Breast epithelium (tissue), 4 donors: Measurements from ENCODE around the gene YOD1. TPM values are rescaled to one million over a fixed set of nuclear protein-coding genes. Genes with fewer than 3 reads are reported as not detected.

ENCODE experiments used
- DNase-seq, 2 donors: peaks; one replicate each; pipeline ENCODE4 v3.0.0-alpha.2; 2019; ENCODE audit warnings: low spot score in 2 of 2
- H3K27ac ChIP-seq, 2 donors: fragments of 200-600 bp; sonication (generic) in 1 of 2; one replicate each; pipeline ENCODE4 v1.5.1; 2016 to 2019; ENCODE audit warnings: mild to moderate bottlenecking in 1 of 2
- H3K27me3 ChIP-seq, 2 donors: fragments of 200-600 bp; sonication (generic) in 1 of 2; one replicate each; pipeline versions ENCODE4 v1.5.1 to v1.6.0; 2017 to 2019; ENCODE audit warnings: control low read depth in 1 of 2, mild to moderate bottlenecking in 1 of 2
- H3K36me3 ChIP-seq: fragments of 200-600 bp; one replicate; pipeline ENCODE4 v1.5.1; 2019
- H3K4me1 ChIP-seq, 2 donors: fragments of 200-600 bp; sonication (generic); one replicate each; pipeline ENCODE4 v1.5.1; 2016 to 2019; ENCODE audit warnings: control low read depth in 1 of 2
- H3K4me3 ChIP-seq, 3 donors: fragments of 200-600 bp; sonication (generic); 1 replicate in 2 of 3; 2 replicates in 1 of 3; pipeline ENCODE4 v1.5.1; 2016 to 2019; ENCODE audit warnings: mild to moderate bottlenecking in 3 of 3, moderate library complexity in 2 of 3
- H3K9me3 ChIP-seq, 2 donors: fragments of 200-600 bp; sonication (generic) in 1 of 2; one replicate each; pipeline ENCODE4 v1.5.1; 2016 to 2019; ENCODE audit warnings: control low read depth in 1 of 2
- CTCF ChIP-seq, 3 donors: fragments of 450-650 bp; IDR thresholded peaks; one replicate each; pipeline ENCODE4 v1.5.1; 2016 to 2017; ENCODE audit warnings: antibody characterized with exemption in 3 of 3, mild to moderate bottlenecking in 3 of 3, moderate library complexity in 3 of 3
- POLR2A ChIP-seq: fragments of 450-650 bp; IDR thresholded peaks from one replicate; pipeline ENCODE4 v1.6.1; 2016; ENCODE audit warnings: antibody characterized with exemption, mild to moderate bottlenecking, moderate library complexity
- POLR2AphosphoS5 ChIP-seq, 3 donors: sonication (generic); formaldehyde crosslinking; IDR thresholded peaks; one replicate each; pipeline ENCODE4 v1.6.1; 2017; ENCODE audit warnings: antibody characterized with exemption in 3 of 3
- intact Hi-C: fragments of 100-400 bp; cut with DNase I; formaldehyde crosslinking; loops from one replicate; pipeline ENCODE4 v1.15.1; 2023; ENCODE audit warnings: low total_unique reads
- total RNA-seq, 3 donors: library from RNA; depleted of rRNA; stranded (reverse); fragments of >200 nt; gene quantifications; one replicate each; pipeline ENCODE4 v1.1.0, GENCODE V29; 2016

YOD1 gene
- total RNA-seq, 3 donors from 2014 or later = 6.9 to 13.3 (median 9.2) TPM

GRCh38 chr1:207003210-207003609, 47.8 kb downstream of the YOD1 start:
- Histone ChIP-seq H3K9me3 (peaks cover 0 to 7% of the 10 kb centered on the region in 2 donors), H3K4me1 (peaks cover 0 to 4% of the 10 kb centered on the region in 2 donors), H3K27ac (peak overlapping the region; percentile 62 to 95), H3K27me3 (no peaks in the 10 kb centered on the region), H3K36me3 (no peaks in the 10 kb centered on the region), H3K4me3 (no peak overlapping the region)
- intact Hi-C loops = no loop called here
- no peak for DNase-seq
- no peak for TF ChIP-seq POLR2A
- no peak for TF ChIP-seq CTCF (IDR thresholded peaks at IDR 0.05)
- TF ChIP-seq POLR2AphosphoS5 (IDR thresholded peaks at IDR 0.05) = no peak

- peaks cover 0 to 2% of the 10 kb centered on the region in 2 donors for H3K9me3 ChIP-seq
- H3K4me3 ChIP-seq = no peak overlapping the region
- intact Hi-C loops = no loop called here
- DNase-seq = peak in 1 of 2 donors; percentile 82
- no peaks in the 10 kb centered on the region for H3K27me3 ChIP-seq
- no peaks in the 10 kb centered on the region for H3K36me3 ChIP-seq
- H3K4me1 ChIP-seq = peaks cover 0 to 4% of the 10 kb centered on the region in 2 donors
- no peak for TF ChIP-seq POLR2A
- TF ChIP-seq POLR2AphosphoS5 (IDR thresholded peaks at IDR 0.05) = peak in 1 of 3 donors; percentile 42
- no peak for TF ChIP-seq CTCF (IDR thresholded peaks at IDR 0.05)
- H3K27ac ChIP-seq = peak overlapping the region; percentile 62 to 95
Observed at GRCh38 chr1:207002724-207003146, 48.3 kb downstream of the YOD1 start.

DNA sequence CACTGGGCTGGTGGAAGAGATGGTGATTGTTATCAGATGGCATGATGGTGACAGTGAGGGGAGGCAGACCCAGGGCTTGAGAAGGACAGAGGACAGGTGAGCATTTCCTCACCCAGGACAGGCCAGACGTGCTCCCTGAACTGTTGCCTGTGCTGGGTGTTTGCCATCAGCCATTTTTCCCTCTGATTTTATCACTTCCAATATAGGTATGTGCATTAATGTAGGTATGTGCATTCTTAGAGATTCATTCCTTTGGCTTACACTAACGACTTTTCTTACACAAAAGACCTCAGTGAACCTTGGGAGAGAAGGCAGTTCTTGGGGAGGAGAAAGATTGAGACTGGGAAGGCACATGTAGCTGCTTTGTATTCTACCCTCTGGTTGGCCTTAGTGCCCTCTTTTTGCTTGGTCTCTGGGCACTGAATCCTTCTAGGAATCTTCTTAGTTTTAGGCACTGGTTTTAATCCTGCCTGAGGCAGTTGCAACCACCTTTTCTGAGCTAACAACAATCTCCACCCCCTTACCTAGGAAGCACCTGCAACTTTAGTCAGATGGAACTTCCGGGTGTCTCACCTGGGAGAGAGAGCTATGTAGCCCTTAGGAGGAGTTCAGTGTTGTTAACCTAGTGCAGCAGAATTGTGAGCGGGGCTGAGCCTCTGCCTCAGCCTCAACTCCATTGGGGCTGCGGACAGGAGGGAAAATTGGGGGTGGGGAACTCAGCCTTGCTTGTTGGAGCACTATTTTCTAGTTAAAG, 49.3 kb downstream of the YOD1 start:
- H3K4me1 ChIP-seq = no peaks in the 10 kb centered on the region
- intact Hi-C loops = no loop called here
- no peaks in the 10 kb centered on the region for H3K27me3 ChIP-seq
- no peak for DNase-seq
- H3K9me3 ChIP-seq = no peaks in the 10 kb centered on the region
- no peaks in the 10 kb centered on the region for H3K36me3 ChIP-seq
- H3K4me3 ChIP-seq = no peak overlapping the region
- TF ChIP-seq CTCF (IDR thresholded peaks at IDR 0.05) = no peak
- TF ChIP-seq POLR2A = no peak
- TF ChIP-seq POLR2AphosphoS5 (IDR thresholded peaks at IDR 0.05) = no peak
- peak overlapping the region; percentile 21 to 95 for H3K27ac ChIP-seq

DNA sequence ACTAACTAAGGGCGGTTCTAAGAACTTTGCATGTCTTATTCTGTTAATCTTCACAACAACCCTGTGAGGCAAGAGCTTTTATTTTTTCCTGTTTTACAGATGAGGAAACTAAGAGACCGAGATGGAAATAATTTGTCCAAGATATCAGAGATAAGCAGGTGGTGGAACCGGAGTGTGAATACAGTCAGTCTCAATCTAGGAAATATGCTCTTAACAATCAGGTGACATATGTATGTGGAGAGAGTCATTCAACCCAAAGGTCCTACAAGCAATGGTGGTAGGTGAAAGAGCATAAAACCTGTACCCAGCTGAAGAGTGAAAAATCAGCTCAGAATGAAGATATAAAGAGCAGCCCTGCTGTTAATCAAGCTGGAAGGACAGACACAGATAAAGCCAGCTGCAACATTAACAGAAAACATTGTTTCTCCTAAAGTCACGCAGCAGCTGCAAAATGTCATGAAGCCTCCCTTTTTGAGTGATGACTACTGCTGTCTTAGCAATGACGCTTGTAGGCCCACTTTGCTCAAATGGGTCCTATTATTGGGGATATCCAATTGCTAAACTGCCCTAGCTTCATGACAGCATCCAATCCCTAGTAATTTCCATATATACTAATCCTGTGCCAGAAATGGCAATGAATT, 50.2 kb downstream of the YOD1 start:
- no peak for TF ChIP-seq POLR2AphosphoS5 (IDR thresholded peaks at IDR 0.05)
- TF ChIP-seq POLR2A = no peak
- no peak for TF ChIP-seq CTCF (IDR thresholded peaks at IDR 0.05)
- intact Hi-C loops = no loop called here
- no peak overlapping the region for H3K27ac ChIP-seq

GRCh38 chr1:206998816-206999215, 52.2 kb downstream of the YOD1 start:
- no peaks in the 10 kb centered on the region for H3K9me3 ChIP-seq
- TF ChIP-seq POLR2A (no peak), CTCF (IDR thresholded peaks at IDR 0.05) (no peak), POLR2AphosphoS5 (IDR thresholded peaks at IDR 0.05) (no peak)
- no peaks in the 10 kb centered on the region for H3K4me1 ChIP-seq
- H3K4me3 ChIP-seq = no peak overlapping the region
- intact Hi-C loops = no loop called here
- H3K27me3 ChIP-seq = no peaks in the 10 kb centered on the region
- no peak for DNase-seq
- no peaks in the 10 kb centered on the region for H3K36me3 ChIP-seq
- no peak overlapping the region for H3K27ac ChIP-seq

More for the DNA sequence above, 50.2 kb downstream of the YOD1 start:
- Histone ChIP-seq H3K4me1 (no peaks in the 10 kb centered on the region), H3K27me3 (no peaks in the 10 kb centered on the region), H3K36me3 (no peaks in the 10 kb centered on the region), H3K4me3 (no peak overlapping the region), H3K9me3 (no peaks in the 10 kb centered on the region)
- DNase-seq = no peak
